Measurements from ENCODE around the gene COL20A1. TPM values are rescaled to one million over a fixed set of nuclear protein-coding genes. Genes with fewer than 3 reads are reported as not detected.

Gene COL20A1
- total RNA-seq, 1 experiment from 2014 or later = not detected

GRCh38 chr20:63277466-63278272 is 15.3 kb upstream of the COL20A1 start:
- DNase-seq (ENCODE audit: low read depth) = no peak

- DNase-seq (ENCODE audit: low read depth) = no peak
Observed at GRCh38 chr20:63278661-63279060, 14.3 kb upstream of the COL20A1 start.

GRCh38 chr20:63279931-63280330 is 13.1 kb upstream of the COL20A1 start:
- no peak for DNase-seq (ENCODE audit: low read depth)

DNA sequence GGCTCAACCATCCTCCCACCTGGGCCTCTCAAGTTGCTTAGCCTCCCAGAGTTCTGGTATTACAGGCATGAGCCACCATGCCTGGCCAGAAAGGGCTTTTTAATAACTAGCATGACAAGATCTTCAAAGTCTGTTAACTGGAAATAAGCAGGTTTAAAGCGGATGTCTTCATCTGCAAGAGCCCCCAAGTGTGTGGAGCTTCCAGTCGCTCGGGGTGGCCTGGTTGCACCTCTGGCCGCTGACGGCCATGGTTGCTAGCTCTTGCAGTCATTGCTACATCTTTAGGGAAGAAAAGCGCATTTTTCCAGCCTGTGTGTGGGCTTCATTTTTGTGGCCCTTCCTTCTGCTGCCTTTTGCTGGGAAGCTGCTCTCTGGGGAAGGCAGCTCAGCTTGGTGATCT is 12.6 kb upstream of the COL20A1 start:
- DNase-seq (ENCODE audit: low read depth) = no peak

DNA sequence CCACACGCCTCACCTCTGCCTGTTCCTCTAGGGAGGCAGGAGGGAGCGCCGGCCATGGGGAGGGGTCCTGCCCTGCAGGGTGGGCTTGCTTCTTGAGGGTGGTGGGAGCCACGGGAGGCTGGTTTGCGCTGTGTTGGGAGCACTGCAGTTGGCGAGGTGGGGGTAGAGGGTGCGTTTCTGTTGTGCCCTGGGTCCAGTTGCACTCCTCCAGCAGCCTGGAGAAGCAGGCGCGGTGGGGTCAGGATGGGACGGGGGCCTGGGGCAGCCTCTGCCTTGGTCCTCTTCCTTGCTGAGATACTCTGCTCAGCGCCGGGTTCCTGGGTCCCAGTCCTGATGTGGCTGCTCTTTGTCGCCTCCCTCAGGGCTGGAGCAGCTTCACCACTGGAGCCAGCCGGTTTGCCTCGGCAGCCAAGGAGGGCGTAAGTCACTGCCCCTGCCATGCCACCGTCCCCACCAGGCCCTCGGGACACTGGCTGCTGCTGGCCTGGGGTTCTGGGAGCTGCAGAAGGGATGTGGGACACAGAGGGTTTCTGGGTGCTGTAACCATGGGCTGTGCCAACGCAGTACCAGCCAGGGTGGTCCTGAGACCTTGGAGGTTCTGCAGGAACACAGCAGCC is 11.9 kb upstream of the COL20A1 start:
- no peak for DNase-seq (ENCODE audit: low read depth)

GRCh38 chr20:63281742-63282665 is 11.0 kb upstream of the COL20A1 start:
- no peak for DNase-seq (ENCODE audit: low read depth)

GRCh38 chr20:63282946-63283345 is 10.0 kb upstream of the COL20A1 start:
- no peak for DNase-seq (ENCODE audit: low read depth)

DNA sequence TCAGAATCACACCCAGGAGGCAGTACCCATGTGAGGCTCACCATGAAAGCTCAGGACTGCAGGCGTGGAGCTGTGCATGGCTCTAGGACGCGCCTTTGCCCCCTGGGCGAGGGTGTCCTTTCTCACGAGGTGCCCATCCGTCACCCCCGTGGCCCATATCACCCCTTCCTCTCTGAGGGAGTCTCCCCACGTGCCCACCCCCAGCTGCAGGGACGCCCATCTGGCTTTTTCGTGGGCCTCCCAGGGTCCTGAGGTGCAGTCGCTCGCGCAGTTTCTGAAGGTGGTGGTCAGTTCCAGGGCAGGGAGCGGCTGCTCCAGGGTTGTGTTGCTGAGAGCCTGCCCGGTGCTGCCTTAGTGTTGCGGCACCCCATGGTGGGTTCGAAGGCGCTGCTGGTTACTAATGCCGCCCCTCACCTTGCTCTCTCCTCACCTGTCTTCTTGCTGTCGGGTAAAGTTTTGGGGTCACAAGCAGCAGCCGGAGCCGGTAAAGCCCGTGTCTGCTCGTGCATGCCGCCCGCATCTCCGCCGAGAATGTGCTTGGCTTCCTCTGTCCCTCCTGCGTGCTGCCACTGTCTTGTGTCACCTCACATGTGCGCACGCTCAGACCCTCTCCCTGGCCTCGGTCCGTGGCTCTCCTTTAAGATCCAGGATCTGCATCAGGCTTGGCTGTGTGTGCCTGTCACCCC is 9.4 kb upstream of the COL20A1 start:
- no peak for DNase-seq (ENCODE audit: low read depth)

- no peak for DNase-seq (ENCODE audit: low read depth)
Observed at GRCh38 chr20:63284083-63284440, 8.9 kb upstream of the COL20A1 start.

DNA sequence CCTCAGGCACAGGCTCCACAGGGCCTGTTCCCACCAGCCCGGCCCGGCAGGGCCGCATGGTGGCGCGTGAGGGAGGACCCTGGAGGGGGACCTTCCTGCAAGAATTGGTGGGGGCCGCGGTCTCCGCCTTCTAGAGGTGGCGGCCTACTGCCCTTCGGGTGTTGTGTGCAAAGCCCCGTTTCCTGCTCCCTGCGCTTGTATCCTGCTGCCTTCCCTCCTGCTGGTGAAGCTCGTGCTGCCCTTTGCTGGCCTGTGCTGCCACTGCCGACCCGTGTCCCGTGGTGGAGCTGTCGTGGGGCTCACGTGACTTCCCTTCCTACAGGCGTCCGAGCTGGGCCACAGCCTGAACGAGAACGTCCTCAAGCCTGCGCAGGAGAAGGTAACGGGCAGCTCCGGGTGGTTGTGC is 8.4 kb upstream of the COL20A1 start:
- DNase-seq (ENCODE audit: low read depth) = no peak

DNA sequence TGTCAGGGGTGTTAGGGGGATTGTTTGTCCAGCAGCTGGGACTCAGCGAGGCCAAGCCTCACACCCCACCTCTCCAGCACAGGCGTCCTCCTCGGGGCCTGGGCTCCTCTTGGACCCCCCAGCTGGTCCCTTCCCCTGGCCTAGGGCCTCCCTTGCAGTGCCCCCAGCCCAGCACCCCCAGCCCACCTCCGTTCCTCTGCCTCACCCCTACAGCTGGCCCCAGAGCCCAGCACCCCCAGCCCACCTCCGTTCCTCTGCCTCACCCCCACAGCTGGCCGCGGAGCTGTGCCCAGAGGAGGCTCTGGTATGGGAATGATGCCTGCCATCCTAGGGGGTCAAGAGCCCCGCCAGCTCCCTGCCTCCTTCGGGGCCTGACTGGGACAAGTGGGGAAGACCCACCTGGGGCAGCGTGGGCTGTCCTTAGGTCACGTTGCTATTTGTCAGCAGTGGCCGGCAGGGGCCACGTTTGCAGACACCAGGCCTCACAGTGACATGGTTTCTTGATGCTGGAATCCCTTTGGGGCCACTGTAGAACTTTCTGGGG is 7.9 kb upstream of the COL20A1 start:
- DNase-seq (ENCODE audit: low read depth) = no peak

DNA sequence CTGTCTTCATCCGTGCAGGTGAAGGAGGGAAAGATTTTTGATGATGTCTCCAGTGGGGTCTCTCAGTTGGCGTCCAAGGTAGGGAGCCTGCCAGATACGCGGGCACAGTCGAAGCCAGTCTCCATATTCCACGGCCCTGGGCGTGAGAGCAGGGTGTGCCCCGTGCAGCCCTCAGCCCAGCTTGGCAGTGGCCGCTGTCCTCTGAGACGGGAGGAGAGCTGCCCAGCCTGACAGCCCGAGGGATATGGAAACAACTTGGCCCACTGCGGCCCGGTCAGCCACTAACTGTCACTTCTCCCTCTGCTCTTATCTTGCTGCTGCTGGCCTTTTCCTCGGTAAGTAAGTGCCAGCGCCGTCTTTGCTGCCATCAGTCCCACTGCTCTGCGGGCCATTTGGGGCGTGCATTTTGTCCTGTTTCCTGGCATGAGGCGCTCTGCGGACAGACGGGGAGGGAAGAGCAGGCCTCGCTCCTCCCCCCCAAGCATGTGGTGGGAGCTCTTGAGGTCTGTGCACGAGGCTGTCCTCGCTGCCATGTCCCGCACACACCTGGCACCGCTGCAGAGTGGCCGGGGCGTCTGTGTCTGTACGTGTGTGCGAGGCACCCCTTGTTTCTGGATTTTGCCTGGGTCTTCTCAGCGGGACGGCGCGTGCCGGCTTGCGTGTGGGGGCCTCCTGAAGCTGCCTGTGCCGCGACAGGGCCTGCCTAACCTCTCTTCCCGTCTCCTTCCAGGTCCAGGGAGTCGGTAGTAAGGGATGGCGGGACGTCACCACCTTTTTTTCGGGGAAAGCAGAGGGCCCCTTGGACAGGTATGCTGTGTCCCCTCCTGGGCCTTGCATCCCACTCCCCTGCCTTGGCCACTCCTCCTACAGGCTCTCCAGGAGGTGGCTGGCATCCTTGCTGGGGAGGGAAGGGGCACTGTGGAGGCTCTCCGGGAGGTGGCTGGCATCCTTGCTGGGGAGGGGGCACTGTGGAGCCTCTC is 7.1 kb upstream of the COL20A1 start:
- DNase-seq (ENCODE audit: low read depth) = no peak

GRCh38 chr20:63286781-63287696 is 5.9 kb upstream of the COL20A1 start:
- DNase-seq (ENCODE audit: low read depth) = no peak

DNA sequence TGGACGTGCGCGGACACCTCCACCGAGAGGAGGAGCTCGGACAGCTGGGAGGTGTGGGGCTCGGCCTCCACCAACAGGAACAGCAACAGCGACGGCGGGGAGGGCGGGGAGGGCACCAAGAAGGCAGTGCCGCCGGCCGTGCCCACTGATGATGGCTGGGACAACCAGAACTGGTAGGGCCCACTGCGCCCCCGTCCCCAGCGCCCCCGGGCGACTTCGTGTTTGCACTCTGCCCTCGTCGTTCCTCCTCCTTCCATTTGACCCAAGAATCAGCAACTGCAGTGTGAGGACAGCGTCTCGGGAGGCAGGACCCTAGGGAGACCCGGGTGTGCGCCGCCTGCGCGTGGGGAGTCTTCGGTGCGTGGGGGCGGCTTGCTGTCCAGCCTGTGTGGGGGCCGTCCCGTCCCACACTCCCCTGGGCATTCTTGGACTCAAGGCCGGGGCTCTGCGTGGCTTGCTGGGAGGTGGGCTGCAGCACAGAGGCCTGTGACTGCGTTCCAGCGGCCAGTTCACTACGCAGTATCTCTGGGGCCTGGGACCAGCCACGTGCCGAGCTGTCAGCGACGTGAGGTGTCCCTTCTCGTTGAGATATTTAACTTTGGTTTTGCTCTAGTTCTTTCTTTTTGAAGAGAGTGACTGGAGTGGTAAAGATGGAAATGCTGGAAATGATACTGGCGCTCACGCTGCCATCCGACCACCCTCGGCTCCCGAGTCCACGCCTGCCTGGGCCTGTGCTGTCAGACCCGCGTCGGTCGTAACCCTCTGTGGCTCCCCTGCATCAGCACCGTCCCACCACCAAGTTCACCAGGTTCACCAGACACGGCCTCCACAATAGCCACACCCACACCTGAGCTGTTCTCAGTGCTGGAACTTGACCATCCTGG is 5.0 kb upstream of the COL20A1 start:
- no peak for DNase-seq (ENCODE audit: low read depth)

GRCh38 chr20:63288581-63289251 is 4.3 kb upstream of the COL20A1 start:
- DNase-seq (ENCODE audit: low read depth) = no peak

- DNase-seq (ENCODE audit: low read depth) = no peak
Observed at GRCh38 chr20:63289311-63290135, 3.5 kb upstream of the COL20A1 start.

All from RPMI7951 (cell line).